ENCODE results near the gene HEXIM1.

HEXIM1 gene

DNA sequence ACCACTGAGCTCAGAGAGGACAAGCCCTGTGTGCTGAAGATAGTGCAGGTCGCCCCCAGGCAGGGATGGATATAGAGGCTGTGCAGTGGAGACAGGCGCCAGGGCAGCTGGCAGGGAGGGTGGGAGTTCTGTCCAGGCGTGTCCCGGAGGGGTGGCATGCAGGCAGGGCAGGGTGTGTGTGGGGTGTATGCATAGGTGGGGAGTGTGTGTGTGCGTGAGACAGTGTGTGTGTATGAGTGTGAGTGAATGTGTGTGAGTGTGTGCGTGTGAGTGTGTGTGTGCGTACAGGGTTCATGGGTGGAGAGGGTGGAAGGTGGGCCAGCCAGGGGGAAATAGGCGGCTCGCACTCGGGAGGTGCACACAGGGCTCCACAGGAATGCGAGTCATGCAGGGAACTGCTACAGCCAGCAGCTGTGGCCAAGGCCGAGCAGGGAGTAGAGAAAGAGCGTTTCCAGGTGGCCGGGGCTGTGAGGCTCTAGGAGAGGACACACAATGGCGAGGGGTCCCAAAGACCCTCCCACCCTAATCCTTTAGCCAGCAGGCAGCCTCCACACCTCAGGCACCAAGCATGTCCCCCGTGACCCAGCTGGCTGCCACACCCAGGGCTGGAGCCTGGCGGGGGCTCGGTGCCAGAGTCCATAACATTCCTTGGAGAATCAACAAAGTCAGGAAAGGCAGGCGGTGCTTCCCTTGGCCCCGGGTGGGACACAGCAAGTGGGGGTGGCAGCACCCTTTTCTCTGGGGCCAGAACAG, 20.6 kb upstream of the HEXIM1 start:
- peak overlapping the region; percentile 41 for H3K4me3 ChIP-seq (ENCODE audit: low read length)
- H3K4me1 ChIP-seq (ENCODE audit: control insufficient read depth, insufficient read depth, low read length), result peaks cover 24% of the 10 kb centered on the region
- peak overlapping the region; percentile 62 for H3K9ac ChIP-seq (ENCODE audit: low read length)
- no peaks in the 10 kb centered on the region for H3K27me3 ChIP-seq (ENCODE audit: control insufficient read depth, insufficient read depth, low read length)
- no peaks in the 10 kb centered on the region for H3K36me3 ChIP-seq (ENCODE audit: control insufficient read depth, insufficient read depth, low read length)
- H3K27ac ChIP-seq (ENCODE audit: low read depth, low read length), result peak overlapping the region; percentile 79

DNA sequence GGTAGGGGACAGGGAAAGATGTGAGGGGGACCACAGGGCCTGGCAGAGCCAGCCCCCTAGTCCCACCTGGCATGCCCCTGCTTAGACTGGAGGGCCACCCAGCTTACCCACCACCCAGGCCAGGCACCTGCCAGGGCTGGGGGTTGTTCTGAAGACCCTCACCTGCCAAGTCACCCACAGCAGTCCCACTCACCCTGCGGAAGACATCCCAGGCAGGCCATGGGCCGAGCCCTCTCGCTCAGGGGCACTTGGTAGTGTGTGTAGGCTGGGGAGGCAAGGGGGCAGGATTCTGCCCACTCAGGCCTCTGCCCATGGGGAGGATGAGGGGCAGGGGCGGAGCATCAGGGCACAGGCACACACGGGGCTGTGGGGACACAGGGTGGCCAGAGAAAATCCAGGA, 19.9 kb upstream of the HEXIM1 start:
- Histone ChIP-seq H3K4me1 (ENCODE audit: control insufficient read depth, insufficient read depth, low read length) (peaks cover 24% of the 10 kb centered on the region), H3K4me3 (ENCODE audit: low read length) (peak overlapping the region; percentile 7), H3K36me3 (ENCODE audit: control insufficient read depth, insufficient read depth, low read length) (no peaks in the 10 kb centered on the region), H3K27ac (ENCODE audit: low read depth, low read length) (peak overlapping the region; percentile 79), H3K9ac (ENCODE audit: low read length) (peak overlapping the region; percentile 22), H3K27me3 (ENCODE audit: control insufficient read depth, insufficient read depth, low read length) (no peaks in the 10 kb centered on the region)

DNA sequence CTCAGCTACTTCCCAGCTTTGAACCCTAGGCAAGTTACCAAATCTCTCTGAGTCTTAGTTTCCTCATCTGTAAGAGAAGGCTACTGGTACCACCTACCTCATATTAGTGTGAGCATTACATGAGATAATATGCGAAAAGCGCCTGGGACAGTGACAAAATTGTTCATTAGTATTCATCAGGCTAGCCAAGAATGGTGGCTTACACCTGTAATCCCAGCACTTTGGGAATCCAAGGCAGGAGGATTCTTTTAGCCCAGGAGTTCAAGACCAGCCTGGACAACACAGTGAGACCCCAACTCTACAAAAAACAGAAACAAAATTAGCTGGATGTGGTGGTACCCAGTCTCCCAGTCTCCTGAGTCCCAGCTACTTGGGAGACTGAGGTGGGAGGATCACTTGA, 19.3 kb upstream of the HEXIM1 start:
- Histone ChIP-seq H3K36me3 (ENCODE audit: control insufficient read depth, insufficient read depth, low read length) (no peaks in the 10 kb centered on the region), H3K27me3 (ENCODE audit: control insufficient read depth, insufficient read depth, low read length) (no peaks in the 10 kb centered on the region), H3K4me1 (ENCODE audit: control insufficient read depth, insufficient read depth, low read length) (peaks cover 24% of the 10 kb centered on the region), H3K9ac (ENCODE audit: low read length) (no peak overlapping the region), H3K27ac (ENCODE audit: low read depth, low read length) (peak overlapping the region; percentile 79), H3K4me3 (ENCODE audit: low read length) (no peak overlapping the region)

DNA sequence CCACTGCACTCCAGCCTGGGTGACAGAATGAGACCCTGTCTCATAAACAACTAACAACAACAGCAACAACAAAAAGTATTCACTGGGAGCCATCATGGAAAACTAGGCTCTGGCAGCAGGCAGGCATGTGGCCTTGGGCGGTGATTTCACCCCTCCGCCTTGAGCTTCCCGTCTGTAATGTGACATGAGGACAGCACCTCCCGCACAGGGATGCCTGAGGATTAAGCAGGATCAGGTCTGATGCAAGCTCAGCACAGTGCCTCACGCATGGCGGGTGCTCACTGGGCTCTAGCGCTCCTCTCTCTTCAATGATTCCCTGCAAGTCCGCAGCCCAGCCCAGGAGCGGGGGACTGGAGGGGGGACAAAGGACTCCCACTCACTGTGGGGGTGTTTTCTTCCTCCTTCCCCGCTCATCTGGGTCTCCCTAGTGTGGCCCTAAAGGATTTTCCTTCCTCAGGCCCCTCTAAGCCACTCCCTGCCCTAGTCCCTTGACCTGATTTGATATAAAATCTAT, 18.8 kb upstream of the HEXIM1 start:
- H3K27ac ChIP-seq (ENCODE audit: low read depth, low read length), result no peak overlapping the region
- peaks cover 24% of the 10 kb centered on the region for H3K4me1 ChIP-seq (ENCODE audit: control insufficient read depth, insufficient read depth, low read length)
- no peaks in the 10 kb centered on the region for H3K36me3 ChIP-seq (ENCODE audit: control insufficient read depth, insufficient read depth, low read length)
- H3K4me3 ChIP-seq (ENCODE audit: low read length), result no peak overlapping the region
- H3K27me3 ChIP-seq (ENCODE audit: control insufficient read depth, insufficient read depth, low read length), result no peaks in the 10 kb centered on the region
- H3K9ac ChIP-seq (ENCODE audit: low read length), result no peak overlapping the region

DNA sequence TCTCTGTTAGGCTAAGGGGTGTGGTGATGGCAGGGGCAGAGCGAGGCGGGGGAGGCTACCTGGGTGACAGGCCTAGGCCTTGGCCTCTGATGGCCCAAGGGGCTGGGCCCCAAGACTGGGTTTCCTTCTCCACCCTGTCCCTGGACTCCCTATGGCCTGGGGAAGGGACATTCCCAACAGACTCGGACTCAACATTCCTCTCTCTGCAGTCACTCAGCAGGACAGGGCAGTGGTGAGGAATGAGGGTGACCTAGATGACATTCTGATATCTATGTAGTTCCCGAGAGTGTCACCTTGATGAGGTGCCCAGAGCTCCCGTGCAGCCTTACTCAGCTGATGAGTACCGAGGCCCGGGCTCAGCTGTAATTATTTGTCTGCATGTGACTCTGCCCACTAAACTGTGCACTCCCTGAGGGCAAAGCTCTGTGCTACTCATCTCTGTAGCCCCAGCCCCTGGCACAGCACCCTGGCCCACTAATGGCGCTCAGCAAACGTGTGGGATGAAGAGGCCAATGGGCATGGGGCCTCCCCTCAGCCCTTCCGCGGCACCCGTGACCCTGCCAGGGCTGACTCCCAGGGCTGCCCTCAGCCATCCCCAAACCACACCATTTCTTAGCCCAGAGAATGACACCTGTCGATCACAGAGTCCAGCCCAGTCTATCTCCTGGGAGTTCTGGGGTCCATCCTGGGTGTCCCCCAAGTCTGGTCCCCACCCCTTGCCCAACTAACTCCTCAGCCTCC, 18.2 kb upstream of the HEXIM1 start:
- no peaks in the 10 kb centered on the region for H3K36me3 ChIP-seq (ENCODE audit: control insufficient read depth, insufficient read depth, low read length)
- peak overlapping the region; percentile 44 for H3K27ac ChIP-seq (ENCODE audit: low read depth, low read length)
- no peaks in the 10 kb centered on the region for H3K27me3 ChIP-seq (ENCODE audit: control insufficient read depth, insufficient read depth, low read length)
- peaks cover 24% of the 10 kb centered on the region for H3K4me1 ChIP-seq (ENCODE audit: control insufficient read depth, insufficient read depth, low read length)
- H3K9ac ChIP-seq (ENCODE audit: low read length), result no peak overlapping the region
- peak overlapping the region; percentile 88 for H3K4me3 ChIP-seq (ENCODE audit: low read length)

GRCh38 chr17:45130681-45131615, 17.3 kb upstream of the HEXIM1 start:
- Histone ChIP-seq H3K4me3 (ENCODE audit: low read length) (peak overlapping the region; percentile 88), H3K4me1 (ENCODE audit: control insufficient read depth, insufficient read depth, low read length) (peaks cover 24% of the 10 kb centered on the region), H3K9ac (ENCODE audit: low read length) (peak overlapping the region; percentile 28), H3K27me3 (ENCODE audit: control insufficient read depth, insufficient read depth, low read length) (no peaks in the 10 kb centered on the region), H3K27ac (ENCODE audit: low read depth, low read length) (peak overlapping the region; percentile 83), H3K36me3 (ENCODE audit: control insufficient read depth, insufficient read depth, low read length) (no peaks in the 10 kb centered on the region)

GRCh38 chr17:45131616-45132319, 16.5 kb upstream of the HEXIM1 start:
- H3K36me3 ChIP-seq (ENCODE audit: control insufficient read depth, insufficient read depth, low read length), result no peaks in the 10 kb centered on the region
- no peaks in the 10 kb centered on the region for H3K27me3 ChIP-seq (ENCODE audit: control insufficient read depth, insufficient read depth, low read length)
- peak overlapping the region; percentile 88 for H3K4me3 ChIP-seq (ENCODE audit: low read length)
- peak overlapping the region; percentile 28 for H3K9ac ChIP-seq (ENCODE audit: low read length)
- peaks cover 24% of the 10 kb centered on the region for H3K4me1 ChIP-seq (ENCODE audit: control insufficient read depth, insufficient read depth, low read length)
- peak overlapping the region; percentile 83 for H3K27ac ChIP-seq (ENCODE audit: low read depth, low read length)

- H3K4me1 ChIP-seq (ENCODE audit: control insufficient read depth, insufficient read depth, low read length), result peaks cover 22% of the 10 kb centered on the region
- H3K27ac ChIP-seq (ENCODE audit: low read depth, low read length), result peak within 1 kb of the TSS; percentile 97
- H3K9ac ChIP-seq (ENCODE audit: low read length), result peak within 1 kb of the TSS; percentile 88
Observed at GRCh38 chr17:45132320-45132571, 16.0 kb upstream of the HEXIM1 start, which contains the start of gene PLCD3. TSS of gene PLCD3 (minus strand) at chr17:45132515. CDS start at chr17:45132410, 105 bp downstream.

DNA sequence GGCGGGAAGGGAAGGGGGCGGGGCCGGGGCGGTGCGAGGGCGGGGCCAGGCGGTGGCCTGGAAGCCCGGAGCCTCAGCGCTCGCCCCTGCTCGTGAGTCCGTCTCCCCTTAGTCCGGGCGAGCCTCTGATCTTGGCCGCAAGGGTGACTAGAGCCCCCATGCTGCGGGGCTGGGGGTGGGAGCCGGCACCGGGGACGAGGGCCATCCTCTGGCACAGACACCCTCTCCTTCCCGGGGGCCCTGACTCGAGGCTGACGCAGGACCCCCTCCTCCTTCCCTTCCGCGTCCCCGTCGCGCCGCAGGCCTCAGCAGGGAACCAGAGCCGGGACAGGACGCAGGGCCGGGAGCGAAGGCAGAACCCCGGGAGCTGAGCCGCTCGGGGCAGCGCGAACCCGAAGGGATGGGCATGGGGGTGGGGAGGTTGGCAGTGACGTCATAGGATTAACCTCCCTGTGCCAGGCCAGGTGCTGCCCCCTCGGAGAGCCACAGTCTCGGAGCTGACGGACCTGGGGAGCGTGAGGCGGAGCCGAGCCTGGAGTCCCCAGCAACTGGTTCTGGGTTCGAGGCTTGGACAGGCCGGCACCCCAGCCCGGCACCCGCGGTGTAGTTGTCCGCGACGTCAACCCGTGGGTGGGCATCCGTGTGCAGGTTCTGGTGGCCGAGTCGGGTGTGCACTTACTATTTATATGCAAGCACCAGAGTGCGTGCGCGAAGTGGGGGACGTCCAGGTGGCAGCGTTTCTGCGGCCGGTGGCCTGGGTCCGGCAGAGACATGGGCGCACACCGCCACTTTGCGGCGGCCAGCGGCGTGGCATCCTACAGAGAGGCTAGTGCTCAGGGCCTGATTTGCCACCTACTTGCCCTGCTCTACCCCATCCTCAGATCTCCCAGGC, 15.5 kb upstream of the HEXIM1 start:
- Histone ChIP-seq H3K4me3 (ENCODE audit: low read length) (peak overlapping the region; percentile 74), H3K4me1 (ENCODE audit: control insufficient read depth, insufficient read depth, low read length) (peaks cover 16% of the 10 kb centered on the region), H3K9ac (ENCODE audit: low read length) (peak overlapping the region; percentile 88)

More at GRCh38 chr17:45132320-45132571, 16.0 kb upstream of the HEXIM1 start, which contains the start of gene PLCD3:
- Histone ChIP-seq H3K27me3 (ENCODE audit: control insufficient read depth, insufficient read depth, low read length) (no peaks in the 10 kb centered on the region), H3K36me3 (ENCODE audit: control insufficient read depth, insufficient read depth, low read length) (no peaks in the 10 kb centered on the region), H3K4me3 (ENCODE audit: low read length) (peak within 1 kb of the TSS; percentile 88)

DNA sequence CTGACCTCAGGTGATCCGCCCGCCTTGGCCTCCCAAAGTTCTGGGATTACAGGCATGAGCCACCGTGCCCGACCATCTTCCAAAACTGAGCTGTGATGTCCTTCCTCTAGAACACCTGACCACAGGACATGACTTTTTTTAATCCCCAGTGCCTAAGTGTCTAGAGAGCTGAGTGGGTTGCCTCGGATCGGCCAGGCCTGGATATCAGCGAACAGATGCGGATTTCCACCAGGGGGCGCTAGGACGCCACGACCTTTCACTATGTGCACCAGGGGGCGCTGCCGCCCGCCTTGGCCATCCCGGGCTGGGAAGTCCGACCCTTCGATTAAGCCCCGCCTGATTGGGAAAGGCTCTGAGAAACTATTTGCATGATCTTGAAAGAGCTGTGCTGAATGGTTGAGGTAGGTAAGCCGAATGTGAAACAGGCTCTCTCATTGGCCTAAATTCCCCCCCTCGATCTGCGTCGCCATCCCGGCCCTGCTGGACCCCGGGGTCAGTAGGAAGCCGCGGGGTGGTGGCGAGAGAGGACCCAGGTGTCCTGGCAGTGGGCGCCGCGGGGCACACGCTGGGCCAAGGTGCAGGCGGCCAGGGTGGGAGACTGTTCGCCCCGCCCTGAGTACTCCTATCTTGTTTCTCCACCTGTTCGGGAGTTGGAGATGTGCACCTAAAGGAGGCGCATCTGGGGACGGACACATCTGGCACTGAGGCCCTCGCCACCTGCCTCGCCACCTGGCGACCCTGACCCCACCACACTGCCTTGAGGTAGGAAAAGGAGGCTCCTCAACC, 12.9 kb upstream of the HEXIM1 start, which contains the start of gene ACBD4:
ACBD4 (plus strand) TSS at position 496 of the 786 bp plus-strand sequence. CDS start 458 bp downstream, outside the sequence.
- Histone ChIP-seq H3K36me3 (ENCODE audit: control insufficient read depth, insufficient read depth, low read length) (peaks cover 2% of the 10 kb centered on the region), H3K4me3 (ENCODE audit: low read length) (peak within 1 kb of the TSS; percentile 79), H3K4me1 (ENCODE audit: control insufficient read depth, insufficient read depth, low read length) (peaks cover 10% of the 10 kb centered on the region), H3K9ac (ENCODE audit: low read length) (peak within 1 kb of the TSS; percentile 46), H3K27ac (ENCODE audit: low read depth, low read length) (peak within 1 kb of the TSS; percentile 88), H3K27me3 (ENCODE audit: control insufficient read depth, insufficient read depth, low read length) (no peaks in the 10 kb centered on the region)

More for the DNA sequence above, 15.5 kb upstream of the HEXIM1 start:
- Histone ChIP-seq H3K36me3 (ENCODE audit: control insufficient read depth, insufficient read depth, low read length) (no peaks in the 10 kb centered on the region), H3K27ac (ENCODE audit: low read depth, low read length) (peak overlapping the region; percentile 97), H3K27me3 (ENCODE audit: control insufficient read depth, insufficient read depth, low read length) (no peaks in the 10 kb centered on the region)

All from rectal smooth muscle tissue (tissue), 1 donor.